GM06990 (cell line): Measurements from ENCODE around the gene GPR158.

Experiments used
- DNase-seq: peaks from one replicate; pipeline ENCODE4 v3.0.0-alpha.2; 2011; ENCODE audit not compliant: insufficient read length; ENCODE audit errors: extremely low read depth
- H3K27me3 ChIP-seq: replicated peaks from 2 replicates; pipeline ENCODE4 v1.6.0; 2011; ENCODE audit warnings: low read length; ENCODE audit not compliant: control insufficient read depth, insufficient read depth
- H3K36me3 ChIP-seq: 2 replicates; pipeline ENCODE4 v1.5.1; 2011; ENCODE audit warnings: low read length; ENCODE audit not compliant: control insufficient read depth, insufficient read depth
- H3K4me3 ChIP-seq: replicated peaks from 2 replicates; pipeline ENCODE4 v1.5.1; 2011; ENCODE audit warnings: low read depth, mild to moderate bottlenecking, control low read depth, low read length
- TF ChIP-seq, protein P1 (sequence below): IDR thresholded peaks from 2 replicates; pipeline ENCODE4 v1.5.1; 2011; ENCODE audit warnings: low read length, control low read depth, mild to moderate bottlenecking, inconsistent platforms; ENCODE audit not compliant: insufficient read depth, poor library complexity, severe bottlenecking

Gene GPR158, protein sequence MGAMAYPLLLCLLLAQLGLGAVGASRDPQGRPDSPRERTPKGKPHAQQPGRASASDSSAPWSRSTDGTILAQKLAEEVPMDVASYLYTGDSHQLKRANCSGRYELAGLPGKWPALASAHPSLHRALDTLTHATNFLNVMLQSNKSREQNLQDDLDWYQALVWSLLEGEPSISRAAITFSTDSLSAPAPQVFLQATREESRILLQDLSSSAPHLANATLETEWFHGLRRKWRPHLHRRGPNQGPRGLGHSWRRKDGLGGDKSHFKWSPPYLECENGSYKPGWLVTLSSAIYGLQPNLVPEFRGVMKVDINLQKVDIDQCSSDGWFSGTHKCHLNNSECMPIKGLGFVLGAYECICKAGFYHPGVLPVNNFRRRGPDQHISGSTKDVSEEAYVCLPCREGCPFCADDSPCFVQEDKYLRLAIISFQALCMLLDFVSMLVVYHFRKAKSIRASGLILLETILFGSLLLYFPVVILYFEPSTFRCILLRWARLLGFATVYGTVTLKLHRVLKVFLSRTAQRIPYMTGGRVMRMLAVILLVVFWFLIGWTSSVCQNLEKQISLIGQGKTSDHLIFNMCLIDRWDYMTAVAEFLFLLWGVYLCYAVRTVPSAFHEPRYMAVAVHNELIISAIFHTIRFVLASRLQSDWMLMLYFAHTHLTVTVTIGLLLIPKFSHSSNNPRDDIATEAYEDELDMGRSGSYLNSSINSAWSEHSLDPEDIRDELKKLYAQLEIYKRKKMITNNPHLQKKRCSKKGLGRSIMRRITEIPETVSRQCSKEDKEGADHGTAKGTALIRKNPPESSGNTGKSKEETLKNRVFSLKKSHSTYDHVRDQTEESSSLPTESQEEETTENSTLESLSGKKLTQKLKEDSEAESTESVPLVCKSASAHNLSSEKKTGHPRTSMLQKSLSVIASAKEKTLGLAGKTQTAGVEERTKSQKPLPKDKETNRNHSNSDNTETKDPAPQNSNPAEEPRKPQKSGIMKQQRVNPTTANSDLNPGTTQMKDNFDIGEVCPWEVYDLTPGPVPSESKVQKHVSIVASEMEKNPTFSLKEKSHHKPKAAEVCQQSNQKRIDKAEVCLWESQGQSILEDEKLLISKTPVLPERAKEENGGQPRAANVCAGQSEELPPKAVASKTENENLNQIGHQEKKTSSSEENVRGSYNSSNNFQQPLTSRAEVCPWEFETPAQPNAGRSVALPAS (N-terminal part only)

DNA sequence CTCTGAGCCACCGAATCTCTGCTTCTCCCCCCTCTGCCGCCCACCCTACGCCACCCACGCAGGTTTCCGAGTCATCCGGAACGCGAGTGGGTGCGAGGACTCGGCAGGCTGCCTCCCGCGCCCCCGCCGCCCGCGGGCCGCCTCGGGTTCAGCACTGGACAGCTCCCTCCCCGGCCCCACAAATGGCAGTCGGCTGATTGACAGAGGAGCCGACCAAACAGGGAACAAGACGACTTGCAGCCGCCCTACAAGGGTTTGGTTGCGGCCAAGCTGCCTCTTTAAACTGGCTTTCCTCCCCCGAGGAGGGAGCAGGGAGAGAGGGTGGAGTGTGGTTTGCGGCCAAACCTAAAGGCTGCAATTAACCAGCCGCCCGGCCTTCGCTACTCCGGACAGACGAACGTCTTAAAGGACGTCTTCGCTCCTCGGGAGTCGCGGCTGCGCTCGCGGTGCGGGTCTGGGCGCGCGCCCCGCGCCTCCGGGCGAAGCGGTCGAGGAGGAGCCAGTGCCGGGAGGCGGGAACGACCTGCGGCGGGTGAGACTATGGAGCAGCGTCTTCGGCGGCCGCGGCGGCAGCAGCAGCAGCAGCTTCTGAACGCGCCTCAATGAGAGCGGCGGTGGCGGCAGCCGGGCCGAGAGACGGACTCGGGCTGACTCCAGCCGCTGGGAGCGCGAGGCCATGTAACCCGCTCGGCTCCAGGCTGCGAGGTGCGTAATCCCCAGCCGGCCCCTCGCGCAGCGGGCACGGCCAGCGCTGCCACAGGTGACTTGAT lies at the start of gene GPR158:
Gene GPR158 (plus strand): TSS at position 541 of the 770 bp plus-strand sequence. CDS start 420 bp downstream, outside the sequence.
- DNase-seq, result peak; percentile 17
- TF ChIP-seq, protein P1, sequence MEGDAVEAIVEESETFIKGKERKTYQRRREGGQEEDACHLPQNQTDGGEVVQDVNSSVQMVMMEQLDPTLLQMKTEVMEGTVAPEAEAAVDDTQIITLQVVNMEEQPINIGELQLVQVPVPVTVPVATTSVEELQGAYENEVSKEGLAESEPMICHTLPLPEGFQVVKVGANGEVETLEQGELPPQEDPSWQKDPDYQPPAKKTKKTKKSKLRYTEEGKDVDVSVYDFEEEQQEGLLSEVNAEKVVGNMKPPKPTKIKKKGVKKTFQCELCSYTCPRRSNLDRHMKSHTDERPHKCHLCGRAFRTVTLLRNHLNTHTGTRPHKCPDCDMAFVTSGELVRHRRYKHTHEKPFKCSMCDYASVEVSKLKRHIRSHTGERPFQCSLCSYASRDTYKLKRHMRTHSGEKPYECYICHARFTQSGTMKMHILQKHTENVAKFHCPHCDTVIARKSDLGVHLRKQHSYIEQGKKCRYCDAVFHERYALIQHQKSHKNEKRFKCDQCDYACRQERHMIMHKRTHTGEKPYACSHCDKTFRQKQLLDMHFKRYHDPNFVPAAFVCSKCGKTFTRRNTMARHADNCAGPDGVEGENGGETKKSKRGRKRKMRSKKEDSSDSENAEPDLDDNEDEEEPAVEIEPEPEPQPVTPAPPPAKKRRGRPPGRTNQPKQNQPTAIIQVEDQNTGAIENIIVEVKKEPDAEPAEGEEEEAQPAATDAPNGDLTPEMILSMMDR, result no peak
- Histone ChIP-seq H3K36me3 (no peaks in the 10 kb centered on the region), H3K27me3 (no peaks in the 10 kb centered on the region; the same call in 1 of the 2 replicates), H3K4me3 (no peak within 1 kb of the TSS)

DNA sequence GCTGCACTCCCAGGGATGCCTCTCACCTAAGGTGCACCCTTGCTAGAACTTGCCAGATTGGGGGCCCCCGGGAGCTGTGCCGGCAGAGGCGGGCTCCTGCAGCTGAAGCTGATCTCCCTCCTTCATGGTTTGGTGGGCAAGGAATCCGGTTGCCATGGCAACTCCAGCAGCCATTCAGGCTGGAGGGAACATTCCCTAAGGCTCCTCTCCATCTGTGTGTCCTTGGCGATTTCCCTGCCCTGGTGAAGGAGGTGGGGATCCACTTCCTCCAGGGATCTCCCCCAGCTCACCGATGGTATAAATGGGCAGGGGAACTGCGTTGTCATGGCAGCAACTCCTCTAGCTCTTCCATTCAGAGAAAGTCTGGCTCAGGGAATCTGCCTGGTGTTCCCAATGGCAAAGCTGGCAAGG lies 49.6 kb upstream of the GPR158 start:
- H3K4me3 ChIP-seq, result no peak overlapping the region
- DNase-seq, result no peak
- TF ChIP-seq, protein P1, result no peak
- no peaks in the 10 kb centered on the region for H3K36me3 ChIP-seq
- H3K27me3 ChIP-seq, result no peaks in the 10 kb centered on the region

DNA sequence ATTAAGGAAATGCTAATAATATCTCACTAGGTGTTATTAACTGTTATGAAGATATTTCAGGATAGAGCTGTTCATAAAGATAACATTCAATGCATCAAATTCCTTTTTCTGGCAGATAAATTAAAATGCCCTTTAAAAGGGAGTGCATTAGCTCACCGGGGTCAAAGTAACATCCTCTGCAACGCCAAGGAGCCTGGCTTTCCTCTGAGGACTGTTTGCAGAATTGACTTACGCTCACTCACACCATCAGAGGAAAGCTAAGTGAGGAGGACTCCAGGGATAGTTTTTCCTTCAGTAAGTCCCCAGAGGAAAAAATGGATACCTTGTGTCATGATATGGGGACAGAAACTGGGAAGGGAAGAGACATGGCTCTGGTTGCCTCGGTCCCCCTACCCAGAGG lies 45.2 kb upstream of the GPR158 start:
- TF ChIP-seq, protein P1, result no peak
- H3K36me3 ChIP-seq, result no peaks in the 10 kb centered on the region
- no peak overlapping the region for H3K4me3 ChIP-seq
- no peak for DNase-seq
- H3K27me3 ChIP-seq, result no peaks in the 10 kb centered on the region

DNA sequence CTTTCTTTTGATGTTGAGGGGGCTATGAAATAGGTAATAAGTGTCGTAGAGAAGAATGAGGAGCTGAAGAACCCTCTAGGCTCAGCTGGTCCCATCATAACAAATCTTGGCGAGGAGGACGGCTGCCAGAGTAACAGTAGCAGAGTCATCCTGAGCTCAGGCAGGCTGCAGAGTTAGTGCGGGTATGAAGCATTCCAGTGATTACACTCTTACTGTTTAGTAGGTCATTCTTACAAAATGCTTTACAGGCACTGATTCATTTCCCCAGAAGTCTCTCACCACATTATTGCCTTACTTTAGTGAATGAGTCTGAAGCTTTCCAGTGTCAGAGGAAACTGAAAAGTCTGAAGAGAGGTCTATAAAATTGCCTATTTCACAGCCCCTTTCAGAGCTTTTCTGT lies 43.9 kb upstream of the GPR158 start:
- Histone ChIP-seq H3K27me3 (no peaks in the 10 kb centered on the region), H3K36me3 (no peaks in the 10 kb centered on the region), H3K4me3 (no peak overlapping the region)
- TF ChIP-seq, protein P1, result no peak
- no peak for DNase-seq

DNA sequence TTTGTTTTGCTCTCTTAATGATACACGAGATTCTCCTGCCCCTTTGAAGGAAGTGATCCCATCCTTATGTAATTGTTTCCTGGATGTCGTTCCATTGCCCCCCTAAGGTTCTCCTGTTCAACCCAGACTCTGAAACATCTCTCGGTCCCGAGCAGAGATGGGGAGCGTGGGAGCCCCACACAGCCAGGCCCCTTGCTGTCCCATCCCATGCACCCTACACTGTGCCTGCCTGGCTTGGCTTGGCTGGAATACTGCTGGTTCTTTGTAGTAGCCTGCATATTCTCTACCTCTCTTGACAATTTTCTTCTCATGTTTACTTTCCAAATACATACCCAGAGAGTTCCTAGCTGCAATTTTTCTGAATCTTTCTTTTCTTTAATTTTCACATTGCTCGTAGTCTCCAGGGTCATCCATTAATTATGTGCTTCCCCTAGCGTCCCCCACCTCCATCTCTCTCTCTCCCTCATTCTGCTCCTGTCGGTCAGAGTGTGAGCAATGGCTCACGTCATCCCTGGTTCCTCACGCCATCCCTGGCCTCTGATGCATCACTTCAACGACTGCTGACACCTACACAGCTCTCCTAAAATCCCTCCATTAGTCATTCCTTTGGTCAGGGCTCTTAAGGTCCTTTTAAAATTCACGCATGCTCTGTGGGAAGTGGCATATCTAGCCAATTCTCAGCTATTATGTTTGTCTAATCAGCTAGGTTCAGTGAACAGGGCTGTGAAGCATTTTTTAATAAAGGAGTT lies 32.5 kb upstream of the GPR158 start:
- TF ChIP-seq, protein P1, result no peak
- Histone ChIP-seq H3K36me3 (no peaks in the 10 kb centered on the region), H3K4me3 (no peak overlapping the region), H3K27me3 (no peaks in the 10 kb centered on the region)
- no peak for DNase-seq
